NOMO-1 treated with dmso at 0.1 percent for 144 hours (cell line): ENCODE data around the gene SNX9.

Source experiments
- DNase-seq: peaks from one replicate; lab custom pipeline; 2025; ENCODE audit not compliant: unreplicated experiment; lab: John Stamatoyannopoulos, UW

SNX9 gene

DNA sequence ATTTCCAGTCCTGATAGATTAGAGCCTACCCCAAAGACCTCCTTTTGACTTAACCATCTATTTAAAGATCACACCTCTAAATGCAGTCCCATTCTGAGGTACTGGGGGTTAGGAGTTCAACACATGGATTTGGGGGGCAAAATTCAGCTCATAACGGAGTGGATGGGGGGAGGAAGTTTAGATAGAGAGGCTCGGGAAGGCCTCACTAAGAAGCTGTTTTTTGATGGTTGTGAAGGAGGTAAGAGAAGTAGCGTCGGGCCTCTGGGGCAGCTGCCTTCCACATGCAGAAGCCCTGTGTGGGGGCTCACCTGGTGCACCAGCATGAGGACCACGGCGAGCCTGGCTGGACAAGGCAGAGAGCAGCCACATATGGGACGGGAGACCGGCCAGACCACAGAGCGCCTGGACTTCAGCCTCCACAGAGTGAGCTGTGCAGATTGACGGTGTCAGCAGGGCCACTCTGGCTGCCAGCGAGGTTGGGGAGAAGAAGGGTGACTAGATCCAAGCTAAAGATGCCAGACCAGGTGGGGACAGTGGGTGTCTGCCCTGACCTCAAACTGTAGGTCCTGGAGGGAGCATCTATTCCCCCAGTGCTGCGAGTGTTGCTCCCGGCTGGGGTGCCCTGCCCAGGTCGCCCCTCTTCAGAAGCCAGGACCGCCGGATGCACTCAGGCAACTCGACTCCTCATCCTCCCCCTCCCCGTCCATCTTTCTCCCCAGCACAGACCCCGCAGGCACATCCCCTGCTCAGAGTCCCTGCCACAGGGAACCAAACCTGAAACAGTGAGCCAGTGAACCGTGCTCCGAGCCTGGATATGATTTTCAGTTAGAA lies 153.5 kb downstream of the SNX9 start:
- no peak for DNase-seq

GRCh38 chr6:157977176-157977804 lies 154.2 kb downstream of the SNX9 start:
- no peak for DNase-seq

- no peak for DNase-seq
These were observed 155.2 kb downstream of the SNX9 start for GRCh38 chr6:157978021-157978783.

DNA sequence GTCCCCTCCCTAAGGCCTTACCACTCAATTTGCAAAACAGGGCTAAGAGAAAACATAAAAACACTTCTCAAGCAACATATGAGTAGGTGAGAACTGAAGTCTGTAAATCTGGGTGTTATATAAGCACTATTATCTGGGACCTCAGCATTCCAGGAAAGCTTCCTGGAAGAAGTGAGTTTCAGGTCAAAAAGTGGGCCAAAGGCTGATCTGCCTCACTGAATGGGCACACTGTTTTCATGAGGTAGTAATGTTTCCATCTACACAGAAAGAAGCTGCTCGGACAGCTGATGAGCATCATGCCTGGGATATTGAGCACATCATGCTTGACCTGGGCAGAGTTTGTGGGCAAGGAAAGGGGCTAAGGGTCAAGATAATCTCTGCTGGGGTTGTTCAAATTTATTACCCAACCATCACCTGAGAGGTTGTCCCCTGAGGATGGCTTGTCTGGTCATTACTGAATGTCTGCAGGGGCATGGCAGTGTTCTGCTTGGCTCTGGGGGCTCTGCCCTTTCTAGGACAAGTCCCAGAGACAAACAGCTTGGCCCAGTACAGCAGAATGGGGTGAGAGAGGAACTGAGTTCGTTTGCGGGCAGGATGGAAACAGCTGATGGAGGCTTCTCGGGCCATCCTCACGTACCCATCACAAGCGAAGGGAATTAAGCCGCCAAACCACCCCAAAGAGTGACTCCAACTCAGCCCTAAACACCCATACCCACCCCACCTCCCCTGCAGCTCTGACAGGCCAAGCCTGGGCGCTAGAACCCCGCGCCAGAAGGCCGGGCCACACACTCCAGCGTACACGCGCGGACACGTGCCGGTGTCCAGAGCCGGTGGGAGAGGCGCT lies 157.5 kb downstream of the SNX9 start:
- peak; percentile 11 for DNase-seq

- DNase-seq: no peak
These were observed 158.0 kb downstream of the SNX9 start for GRCh38 chr6:157981132-157981394.

GRCh38 chr6:157981395-157982101 lies 158.5 kb downstream of the SNX9 start, which contains the start of gene SYNJ2:
TSS of gene SYNJ2 (plus strand) at chr6:157981863. CDS start at chr6:157981962, 99 bp downstream.
- DNase-seq: peak; percentile 41

DNA sequence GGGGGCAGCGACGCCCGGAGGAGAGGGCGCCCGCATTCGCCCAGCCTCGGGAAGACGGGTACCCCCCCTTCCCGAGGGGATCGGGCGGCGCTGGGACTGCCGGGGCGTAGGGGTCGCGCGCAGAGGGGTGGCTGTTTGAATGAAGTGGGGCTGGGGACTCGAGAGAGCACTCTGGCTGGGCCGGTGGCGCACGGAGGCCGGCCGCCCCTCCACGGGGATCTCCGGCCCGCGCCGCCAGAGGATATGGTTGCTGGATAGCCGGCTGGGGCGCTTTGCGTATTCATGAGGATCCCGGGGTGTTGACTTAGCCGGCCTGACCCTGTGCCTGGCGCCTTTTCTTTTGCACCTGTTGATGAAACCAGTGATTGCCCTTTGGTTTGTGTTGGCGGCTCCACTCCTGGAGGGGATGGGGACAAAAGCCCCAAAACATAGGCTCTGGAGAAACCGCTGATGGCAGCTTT lies 159.1 kb downstream of the SNX9 start:
- no peak for DNase-seq

DNA sequence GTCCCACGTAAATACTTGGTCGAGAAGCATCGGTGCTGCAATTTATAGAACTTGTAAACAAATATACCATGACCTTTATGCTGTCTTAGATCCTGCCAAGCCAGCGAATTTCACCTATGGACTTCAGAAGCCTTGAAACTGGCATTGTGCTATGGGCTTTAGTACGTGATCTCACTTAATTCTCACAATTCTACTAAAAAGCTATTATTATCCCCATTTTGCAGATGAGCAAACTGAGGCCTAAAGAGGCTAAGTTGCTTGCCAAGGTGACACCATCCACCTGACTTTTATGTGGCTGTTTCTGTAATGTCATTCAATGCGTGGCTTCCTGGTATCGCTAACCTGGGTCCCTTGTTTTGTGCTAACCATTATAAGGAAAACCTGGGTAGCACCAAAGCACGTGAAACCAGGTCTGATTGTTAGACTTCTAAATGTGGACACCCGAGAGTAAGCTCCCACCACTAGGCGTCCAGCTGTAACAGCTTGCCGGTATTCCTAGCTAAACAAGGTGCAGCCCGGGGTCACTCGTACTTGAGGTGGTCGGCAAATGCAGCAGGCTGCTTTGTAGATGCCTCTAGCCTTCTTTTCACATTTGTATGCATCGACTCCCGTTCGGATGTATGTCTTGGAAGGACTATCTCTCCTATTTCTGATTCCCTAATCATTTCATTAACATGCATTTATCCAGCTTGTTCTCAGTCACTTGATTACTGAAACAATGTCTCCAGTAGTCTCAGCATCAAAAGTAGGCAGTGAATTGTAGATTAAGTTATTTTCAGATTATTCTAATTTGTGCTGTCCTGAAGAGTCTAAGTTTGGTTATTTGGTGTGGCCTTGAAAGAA lies 159.7 kb downstream of the SNX9 start:
- DNase-seq: no peak

DNA sequence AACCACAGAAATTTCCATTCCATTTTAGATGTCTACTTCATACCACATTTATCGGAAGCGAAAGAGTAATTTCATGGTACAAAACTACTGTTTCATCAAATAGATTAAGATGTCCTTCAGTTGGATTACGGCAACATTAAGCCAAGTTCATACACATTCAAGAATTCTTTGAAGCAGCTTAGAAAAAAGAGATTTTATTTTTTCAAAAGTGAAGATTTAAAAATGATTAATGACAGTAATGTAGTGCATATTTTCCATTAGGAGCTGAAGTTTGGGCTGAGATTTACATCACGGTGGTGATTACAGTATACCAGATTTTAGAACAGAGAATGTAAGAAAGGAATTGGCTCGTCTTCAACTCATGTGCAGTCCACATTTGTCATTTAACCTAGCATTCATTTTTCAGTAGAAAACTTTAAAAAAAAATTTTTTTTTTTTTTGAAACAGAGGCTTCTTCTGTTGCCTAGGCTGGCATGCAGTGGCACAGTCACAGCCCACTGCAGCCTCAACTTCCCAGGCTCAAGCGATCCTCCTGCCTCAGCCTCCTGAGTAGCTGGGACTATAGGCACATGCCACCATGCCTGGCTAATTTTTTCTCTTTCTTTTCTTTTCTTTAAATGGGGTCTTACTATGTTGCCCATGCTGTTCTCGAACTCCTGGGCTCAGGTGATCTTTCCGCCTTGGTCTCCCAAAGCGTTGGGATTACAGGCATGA lies 160.5 kb downstream of the SNX9 start:
- no peak for DNase-seq

DNA sequence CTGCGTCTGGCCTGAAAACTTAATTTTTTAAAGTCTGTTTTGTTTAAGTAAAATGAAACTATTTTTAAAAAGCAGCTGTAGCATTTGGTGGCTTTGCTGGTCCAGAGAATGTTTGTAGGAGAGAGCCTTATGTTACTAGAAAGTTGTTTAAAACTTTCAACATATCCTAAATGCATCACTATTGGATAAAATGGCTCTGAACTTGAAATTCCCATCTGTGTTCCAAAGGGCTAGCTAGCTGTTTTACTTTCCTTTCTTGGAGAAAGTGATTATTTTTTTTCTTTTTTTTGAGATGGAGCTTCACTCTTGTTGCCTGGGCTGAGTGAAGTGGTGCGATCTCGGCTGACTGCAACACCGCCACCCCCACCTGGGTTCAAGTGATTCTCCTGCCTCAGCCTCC lies 161.1 kb downstream of the SNX9 start:
- DNase-seq: no peak

- no peak for DNase-seq
These were observed 161.7 kb downstream of the SNX9 start for GRCh38 chr6:157984686-157985225.

DNA sequence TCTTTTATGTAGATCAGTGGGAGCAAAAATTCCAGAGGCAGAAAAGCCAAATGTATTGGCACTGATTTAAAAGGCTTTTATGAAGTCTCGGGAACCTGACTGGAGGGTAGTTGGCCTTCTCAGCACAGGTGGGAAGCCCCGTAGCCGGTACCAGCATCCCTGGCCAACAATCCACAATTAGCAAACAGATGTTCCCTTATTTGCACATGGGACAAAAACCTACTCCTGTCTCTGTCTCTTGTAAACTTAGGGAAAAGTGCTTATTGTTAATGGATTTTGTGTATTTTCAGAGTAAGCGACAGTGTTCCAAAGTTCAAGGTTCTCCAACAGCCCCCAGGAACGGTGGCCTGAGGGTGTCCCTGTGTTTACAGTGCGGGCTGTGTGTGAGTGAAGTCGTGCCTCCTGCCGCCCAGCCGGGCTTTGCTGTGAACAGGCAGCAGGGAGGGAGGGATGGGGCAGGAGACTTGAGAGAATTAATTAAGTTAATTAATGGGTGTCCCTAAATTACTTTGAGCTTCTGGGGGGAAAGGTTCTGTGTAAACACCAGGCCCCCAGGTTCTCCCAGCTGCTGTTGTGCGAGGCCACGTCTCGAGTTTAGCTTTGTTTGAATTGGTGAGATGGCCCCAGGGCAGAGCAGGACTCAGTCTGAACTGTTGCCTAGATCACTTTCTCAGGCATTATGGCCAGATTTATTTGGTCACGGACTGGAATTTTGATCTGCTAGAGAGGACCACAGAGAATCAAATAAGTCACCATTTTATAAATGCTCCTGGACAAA lies 162.5 kb downstream of the SNX9 start:
- no peak for DNase-seq

GRCh38 chr6:157987788-157988699 lies 165.0 kb downstream of the SNX9 start:
- DNase-seq: no peak

DNA sequence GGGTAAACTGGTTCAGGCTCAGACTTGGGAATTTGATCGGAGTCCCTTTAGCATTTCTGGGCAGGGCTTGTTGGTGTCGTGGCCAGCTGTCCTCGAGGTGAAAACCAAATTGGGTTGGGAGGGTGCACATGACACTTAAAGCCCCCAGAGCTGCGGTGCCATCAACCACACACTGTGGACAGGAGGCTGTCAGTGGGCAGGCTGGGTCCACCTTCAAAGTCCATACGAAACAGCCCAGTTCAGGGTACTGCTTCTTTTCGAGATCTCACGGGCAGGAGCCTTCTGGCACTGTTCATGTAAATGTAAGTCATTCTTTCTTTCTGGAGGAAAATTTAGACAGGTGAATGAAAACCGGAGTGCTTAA lies 165.6 kb downstream of the SNX9 start:
- no peak for DNase-seq

- DNase-seq: no peak
These were observed 166.7 kb downstream of the SNX9 start for GRCh38 chr6:157989541-157990289.
